ENCODE results near the gene GLB1L. TPM values are rescaled to one million over a fixed set of nuclear protein-coding genes. Genes with fewer than 3 reads are reported as not detected.
"Not testable (repeated sequence)": the region's sequence is repeated elsewhere in the genome, so short reads cannot be mapped to it uniquely, and the experiment has no call there.

Gene GLB1L
- total and polyA plus RNA-seq, 7 donors, result 2.1 to 26.0 (median 6.9) TPM

DNA sequence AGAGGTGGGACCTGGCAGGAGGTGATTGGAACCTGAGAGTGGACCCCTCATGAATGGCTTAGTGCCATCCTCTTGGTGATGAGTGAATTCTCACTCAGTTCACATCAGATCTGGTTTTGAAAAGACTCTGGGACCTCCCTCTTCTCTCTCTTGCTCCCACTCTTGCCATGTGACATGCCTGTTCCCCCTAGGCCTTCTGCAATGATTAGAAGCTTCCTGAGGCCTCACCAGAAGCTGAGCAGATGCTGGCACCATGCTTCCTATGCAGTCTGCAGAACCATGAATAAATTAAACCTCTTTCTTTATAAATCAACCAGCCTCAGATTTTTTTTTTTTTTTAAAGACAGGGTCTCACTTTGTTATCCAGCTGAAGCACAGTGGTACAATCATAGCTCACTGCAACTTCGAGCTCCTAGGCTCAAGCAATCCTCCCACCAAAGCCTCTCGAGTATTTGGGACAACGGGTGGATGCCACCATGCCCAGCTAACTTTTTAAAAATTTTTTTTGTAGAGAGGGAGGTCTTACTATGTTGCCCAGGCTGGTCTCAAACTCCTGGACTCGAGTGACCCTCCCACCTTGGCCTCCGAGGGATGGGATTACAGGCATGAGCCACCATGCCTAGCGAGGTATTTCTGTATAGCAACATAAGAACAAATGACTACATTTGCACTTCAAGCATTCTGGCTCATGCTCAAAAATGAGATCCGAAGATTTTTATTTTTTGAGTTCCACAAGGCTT is 40.6 kb downstream of the GLB1L start:
- Histone ChIP-seq H3K4me3 (no peak overlapping the region), H3K4me1 (peaks cover 0 to 22% (median 19%) of the 10 kb centered on the region in 4 donors), H3K27ac (no peak overlapping the region), H3K27me3 (peaks cover 0 to 4% (median 0%) of the 10 kb centered on the region in 3 donors), H3K9me3 (no peaks in the 10 kb centered on the region), H3K36me3 (peaks cover 0 to 19% (median 6%) of the 10 kb centered on the region in 4 donors)
- 94 to 95% methylated on average over 7 of the region's 7 CpGs for WGBS, 2 donors
- DNase-seq, result peak; percentile 36
- TF ChIP-seq POLR2A (IDR thresholded peaks at IDR 0.05) (no peak), EP300 (IDR thresholded peaks at IDR 0.05) (no peak), POLR2AphosphoS5 (IDR thresholded peaks at IDR 0.05) (no peak)
- TF ChIP-seq, protein P1, sequence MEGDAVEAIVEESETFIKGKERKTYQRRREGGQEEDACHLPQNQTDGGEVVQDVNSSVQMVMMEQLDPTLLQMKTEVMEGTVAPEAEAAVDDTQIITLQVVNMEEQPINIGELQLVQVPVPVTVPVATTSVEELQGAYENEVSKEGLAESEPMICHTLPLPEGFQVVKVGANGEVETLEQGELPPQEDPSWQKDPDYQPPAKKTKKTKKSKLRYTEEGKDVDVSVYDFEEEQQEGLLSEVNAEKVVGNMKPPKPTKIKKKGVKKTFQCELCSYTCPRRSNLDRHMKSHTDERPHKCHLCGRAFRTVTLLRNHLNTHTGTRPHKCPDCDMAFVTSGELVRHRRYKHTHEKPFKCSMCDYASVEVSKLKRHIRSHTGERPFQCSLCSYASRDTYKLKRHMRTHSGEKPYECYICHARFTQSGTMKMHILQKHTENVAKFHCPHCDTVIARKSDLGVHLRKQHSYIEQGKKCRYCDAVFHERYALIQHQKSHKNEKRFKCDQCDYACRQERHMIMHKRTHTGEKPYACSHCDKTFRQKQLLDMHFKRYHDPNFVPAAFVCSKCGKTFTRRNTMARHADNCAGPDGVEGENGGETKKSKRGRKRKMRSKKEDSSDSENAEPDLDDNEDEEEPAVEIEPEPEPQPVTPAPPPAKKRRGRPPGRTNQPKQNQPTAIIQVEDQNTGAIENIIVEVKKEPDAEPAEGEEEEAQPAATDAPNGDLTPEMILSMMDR (IDR thresholded peaks at IDR 0.05), result no peak
- intact Hi-C loops (cut with DNase I), result no loop called here

DNA sequence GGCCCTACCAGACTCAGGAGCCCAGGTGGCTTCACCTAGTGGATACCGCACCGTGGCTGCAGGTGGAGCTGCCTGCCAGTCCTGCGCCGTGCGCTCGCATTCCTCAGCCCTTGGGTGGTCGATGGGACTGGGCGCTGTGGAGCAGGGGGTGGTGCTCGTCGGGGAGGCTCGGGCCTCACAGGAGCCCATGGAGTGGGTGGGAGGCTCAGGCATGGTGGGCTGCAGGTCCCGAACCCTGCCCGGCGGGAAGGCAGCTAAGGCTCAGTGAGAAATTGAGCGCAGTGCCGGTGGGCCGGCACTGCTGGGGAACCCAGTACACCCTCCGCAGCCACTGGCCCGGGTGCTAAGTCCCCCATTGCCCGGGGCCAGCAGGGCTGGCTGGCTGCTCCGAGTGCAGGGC is 43.9 kb downstream of the GLB1L start:
- 92 to 93% methylated on average over 21 of the region's 21 CpGs for WGBS, 2 donors
- H3K4me1 ChIP-seq; intact Hi-C loops (cut with DNase I); H3K9me3 ChIP-seq; H3K4me3 ChIP-seq; H3K27ac ChIP-seq; H3K36me3 ChIP-seq: not testable (repeated sequence)
- H3K27me3 ChIP-seq, result peaks cover 0 to 13% (median 0%) of the 10 kb centered on the region in 3 donors
- peak; percentile 36 for DNase-seq

DNA sequence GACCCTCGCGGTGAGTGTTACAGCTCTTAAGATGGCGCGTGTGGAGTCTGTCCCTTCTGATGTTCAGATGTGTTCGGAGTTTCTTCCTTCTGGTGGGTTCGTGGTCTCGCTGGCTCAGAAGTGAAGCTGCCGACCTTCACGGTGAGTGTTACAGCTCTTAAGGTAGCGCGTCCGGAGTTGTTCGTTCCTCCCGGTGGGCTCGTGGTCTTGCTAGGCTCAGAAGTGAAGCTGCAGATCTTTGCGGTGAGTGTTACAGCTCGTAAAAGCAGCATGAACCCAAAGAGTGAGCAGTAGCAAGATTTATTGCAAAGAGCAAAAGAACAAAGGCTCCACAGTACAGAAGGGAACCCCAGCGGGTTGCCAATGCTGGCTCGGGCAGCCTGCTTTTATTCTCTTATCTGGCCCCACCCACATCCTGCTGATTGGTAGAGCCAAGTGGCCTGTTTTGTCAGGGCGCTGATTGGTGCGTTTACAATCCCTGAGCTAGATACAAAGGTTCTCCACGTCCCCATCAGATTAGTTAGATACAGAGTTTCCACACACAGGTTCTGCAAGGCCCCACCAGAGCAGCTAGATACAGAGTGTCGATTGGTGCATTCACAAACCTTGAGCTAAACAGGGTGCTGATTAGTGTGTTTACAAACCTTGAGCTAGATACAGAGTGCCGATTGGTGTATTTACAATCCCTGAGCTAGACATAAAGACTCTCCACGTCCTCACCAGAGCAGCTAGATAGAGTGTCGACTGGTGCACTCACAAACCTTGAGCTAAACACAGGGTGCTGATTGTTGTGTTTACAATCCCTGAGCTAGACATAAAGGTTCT is 44.5 kb downstream of the GLB1L start:
- 72 to 76% methylated on average over 25 of the region's 26 CpGs for WGBS, 2 donors
- intact Hi-C loops (cut with DNase I); H3K4me1 ChIP-seq; H3K27ac ChIP-seq; H3K36me3 ChIP-seq; H3K4me3 ChIP-seq; H3K9me3 ChIP-seq: not testable (repeated sequence)
- peak; percentile 24 for DNase-seq
- peaks cover 0 to 13% (median 0%) of the 10 kb centered on the region in 3 donors for H3K27me3 ChIP-seq

DNA sequence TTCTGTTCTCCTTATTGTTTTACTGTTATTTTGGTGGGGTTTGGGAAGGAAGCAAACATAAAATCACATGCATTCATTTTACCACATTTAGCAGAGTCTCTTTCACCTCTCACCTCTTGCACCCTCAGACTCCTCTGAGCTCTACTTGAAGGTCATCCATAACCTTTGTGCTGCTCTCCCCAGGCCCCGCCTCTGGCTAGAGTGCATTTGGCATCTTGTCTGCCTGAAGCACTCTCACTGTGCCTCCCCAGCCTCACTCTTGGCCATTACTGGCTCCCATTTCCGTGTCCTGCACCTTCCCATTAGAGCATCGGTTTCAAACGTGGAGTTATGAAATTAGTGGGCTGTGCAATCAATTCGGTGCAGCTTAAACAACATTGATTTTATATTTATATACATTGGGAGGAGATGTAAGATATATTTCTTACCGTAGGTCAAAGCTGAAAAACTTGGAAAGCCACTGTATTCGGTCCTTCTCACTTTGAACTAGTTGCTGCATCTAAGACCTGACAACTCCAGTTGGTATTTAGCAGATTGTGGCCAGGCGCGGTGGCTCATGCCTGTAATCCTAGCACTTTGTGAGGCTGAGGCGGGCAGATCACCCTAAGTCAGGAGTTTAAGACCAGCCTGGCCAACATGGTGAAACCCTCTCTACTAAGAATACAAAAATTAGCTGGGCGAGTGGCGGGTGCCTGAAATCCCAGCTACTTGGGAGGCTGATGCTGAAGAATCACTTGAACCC is 45.6 kb downstream of the GLB1L start:
- intact Hi-C loops (cut with DNase I), result no loop called here
- H3K4me1 ChIP-seq, result no peaks in the 10 kb centered on the region
- H3K27me3 ChIP-seq, result peaks cover 0 to 13% (median 0%) of the 10 kb centered on the region in 3 donors
- H3K4me3 ChIP-seq, result no peak overlapping the region
- WGBS, 2 donors, result 83 to 88% methylated on average over 12 of the region's 12 CpGs
- H3K27ac ChIP-seq, result no peak overlapping the region
- DNase-seq, result peak; percentile 26
- H3K9me3 ChIP-seq, result no peaks in the 10 kb centered on the region
- no peak for TF ChIP-seq POLR2AphosphoS5 (IDR thresholded peaks at IDR 0.05)
- TF ChIP-seq POLR2A (IDR thresholded peaks at IDR 0.05), result no peak
- TF ChIP-seq EP300 (IDR thresholded peaks at IDR 0.05), result no peak
- TF ChIP-seq, protein P1 (IDR thresholded peaks at IDR 0.05), result no peak
- no peaks in the 10 kb centered on the region for H3K36me3 ChIP-seq

DNA sequence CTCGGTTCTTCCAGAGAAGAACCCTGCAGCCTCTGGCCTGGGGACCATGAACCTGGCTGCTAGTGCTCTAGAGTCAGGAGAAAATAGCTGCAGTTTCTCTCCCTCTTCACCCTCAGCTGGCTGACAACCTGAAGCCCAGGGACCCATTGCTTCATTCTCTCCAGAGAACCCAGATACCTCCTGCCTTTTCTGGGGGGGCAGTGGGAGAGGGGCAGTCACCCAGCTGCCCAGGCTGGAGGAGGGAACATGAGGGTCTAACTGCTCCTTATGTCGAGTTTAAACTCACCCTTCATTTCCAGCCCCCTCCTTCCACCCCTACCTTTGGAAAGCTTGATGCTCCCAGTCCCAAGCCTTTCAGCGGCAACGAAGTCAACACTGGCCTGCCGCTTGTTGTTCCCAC is 46.3 kb downstream of the GLB1L start:
- DNase-seq, result no peak

More for the DNA sequence above, 46.3 kb downstream of the GLB1L start:
- Histone ChIP-seq H3K27me3 (peaks cover 0 to 13% (median 0%) of the 10 kb centered on the region in 3 donors), H3K27ac (no peak overlapping the region), H3K4me1 (no peaks in the 10 kb centered on the region), H3K36me3 (no peaks in the 10 kb centered on the region), H3K9me3 (no peaks in the 10 kb centered on the region), H3K4me3 (no peak overlapping the region)
- intact Hi-C loops (cut with DNase I), result no loop called here
- no peak for TF ChIP-seq POLR2A (IDR thresholded peaks at IDR 0.05)
- no peak for TF ChIP-seq EP300 (IDR thresholded peaks at IDR 0.05)
- TF ChIP-seq, protein P1 (IDR thresholded peaks at IDR 0.05), result no peak
- TF ChIP-seq POLR2AphosphoS5 (IDR thresholded peaks at IDR 0.05), result no peak
- WGBS, 2 donors, result 79 to 89% methylated on average over 5 of the region's 5 CpGs

All from sigmoid colon (tissue), 7 donors.